ENCODE measurements around the gene IFFO2. TPM values are rescaled to one million over a fixed set of nuclear protein-coding genes. Genes with fewer than 3 reads are reported as not detected.
A peak's percentile ranks its signal among the peaks of the same experiment; 100 is the strongest.

IFFO2 gene
- total RNA-seq, 3 donors from 2014 or later, result 5.8 to 35.3 (median 34.4) TPM

DNA sequence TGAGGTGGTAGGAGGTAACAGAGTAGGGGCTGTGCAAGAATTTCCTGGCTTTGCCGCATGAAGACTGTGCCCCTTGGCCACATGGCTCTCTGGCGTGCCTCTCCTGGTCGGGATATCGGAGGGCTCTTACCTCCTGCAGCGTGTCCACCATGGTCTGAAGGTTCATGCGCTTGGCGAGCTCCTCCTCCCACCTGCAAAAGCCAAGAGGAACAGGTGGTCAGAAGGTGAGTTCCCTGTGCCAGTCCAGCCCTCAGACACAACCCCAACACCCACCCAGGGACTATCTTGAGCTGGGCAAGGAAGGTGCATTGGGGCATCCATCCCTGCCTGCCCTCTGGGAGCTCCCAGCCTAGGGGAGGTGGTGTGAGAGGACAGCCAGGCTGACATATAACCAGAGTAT lies 35.5 kb downstream of the IFFO2 start:
- DNase-seq (ENCODE audit: low spot score in 2 of 2), result no peak
- intact Hi-C loops (cut with DNase I; ENCODE audit: low total_unique reads), result no loop called here
- no peak overlapping the region for H3K27ac ChIP-seq
- H3K36me3 ChIP-seq, result no peaks in the 10 kb centered on the region
- no peak for TF ChIP-seq POLR2AphosphoS5 (IDR thresholded peaks at IDR 0.05)
- TF ChIP-seq POLR2A (IDR thresholded peaks at IDR 0.05), result no peak
- TF ChIP-seq, protein P1, sequence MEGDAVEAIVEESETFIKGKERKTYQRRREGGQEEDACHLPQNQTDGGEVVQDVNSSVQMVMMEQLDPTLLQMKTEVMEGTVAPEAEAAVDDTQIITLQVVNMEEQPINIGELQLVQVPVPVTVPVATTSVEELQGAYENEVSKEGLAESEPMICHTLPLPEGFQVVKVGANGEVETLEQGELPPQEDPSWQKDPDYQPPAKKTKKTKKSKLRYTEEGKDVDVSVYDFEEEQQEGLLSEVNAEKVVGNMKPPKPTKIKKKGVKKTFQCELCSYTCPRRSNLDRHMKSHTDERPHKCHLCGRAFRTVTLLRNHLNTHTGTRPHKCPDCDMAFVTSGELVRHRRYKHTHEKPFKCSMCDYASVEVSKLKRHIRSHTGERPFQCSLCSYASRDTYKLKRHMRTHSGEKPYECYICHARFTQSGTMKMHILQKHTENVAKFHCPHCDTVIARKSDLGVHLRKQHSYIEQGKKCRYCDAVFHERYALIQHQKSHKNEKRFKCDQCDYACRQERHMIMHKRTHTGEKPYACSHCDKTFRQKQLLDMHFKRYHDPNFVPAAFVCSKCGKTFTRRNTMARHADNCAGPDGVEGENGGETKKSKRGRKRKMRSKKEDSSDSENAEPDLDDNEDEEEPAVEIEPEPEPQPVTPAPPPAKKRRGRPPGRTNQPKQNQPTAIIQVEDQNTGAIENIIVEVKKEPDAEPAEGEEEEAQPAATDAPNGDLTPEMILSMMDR (IDR thresholded peaks at IDR 0.05), result no peak
- H3K4me1 ChIP-seq, result peaks cover 13 to 14% of the 10 kb centered on the region in 2 donors
- no peaks in the 10 kb centered on the region for H3K27me3 ChIP-seq
- H3K9me3 ChIP-seq, result no peaks in the 10 kb centered on the region
- no peak overlapping the region for H3K4me3 ChIP-seq

GRCh38 chr1:18919956-18920355 lies 36.5 kb downstream of the IFFO2 start:
- intact Hi-C loops (cut with DNase I; ENCODE audit: low total_unique reads), result no loop called here
- TF ChIP-seq, protein P1 (IDR thresholded peaks at IDR 0.05), result no peak
- TF ChIP-seq POLR2AphosphoS5 (IDR thresholded peaks at IDR 0.05), result no peak
- Histone ChIP-seq H3K27ac (no peak overlapping the region), H3K36me3 (no peaks in the 10 kb centered on the region), H3K4me1 (peaks cover 13 to 14% of the 10 kb centered on the region in 2 donors), H3K9me3 (no peaks in the 10 kb centered on the region), H3K4me3 (no peak overlapping the region), H3K27me3 (no peaks in the 10 kb centered on the region)
- DNase-seq (ENCODE audit: low spot score in 2 of 2), result no peak

DNA sequence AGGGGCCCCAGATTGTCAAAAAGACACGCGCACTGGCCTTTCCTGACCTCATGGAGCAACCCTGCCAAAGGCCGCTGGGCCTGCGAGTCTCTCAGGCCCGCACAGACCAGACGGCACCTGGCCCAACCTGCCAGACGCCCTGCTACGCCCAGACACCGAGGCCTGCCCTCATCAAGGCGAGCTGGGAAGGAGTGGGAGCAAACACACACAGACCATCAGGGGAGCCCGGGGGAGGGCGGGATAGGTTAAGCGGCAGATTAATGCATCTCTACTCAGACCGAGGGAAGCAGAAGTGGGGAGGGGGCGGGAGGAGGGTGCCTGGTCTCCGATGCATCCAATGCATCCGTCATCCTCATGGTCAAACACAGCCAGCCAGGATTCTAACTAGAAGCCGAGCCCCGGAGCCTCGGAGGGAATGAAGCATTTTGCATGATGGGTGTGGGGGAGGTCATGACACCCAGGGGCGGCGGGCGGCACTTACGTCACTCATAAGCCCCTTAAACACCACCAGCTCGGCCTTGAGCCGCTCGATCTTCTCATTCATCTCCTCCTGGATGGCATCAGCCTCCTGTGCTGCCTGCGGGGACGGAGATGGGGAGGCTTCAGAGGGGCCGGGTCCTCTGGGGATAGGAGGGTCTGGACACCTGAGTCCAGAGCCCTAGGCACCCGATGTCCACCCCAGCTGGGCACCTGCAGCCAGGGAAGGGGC lies 37.1 kb downstream of the IFFO2 start:
- H3K4me3 ChIP-seq, result no peak overlapping the region
- H3K4me1 ChIP-seq, result peaks cover 13 to 14% of the 10 kb centered on the region in 2 donors
- no peaks in the 10 kb centered on the region for H3K9me3 ChIP-seq
- intact Hi-C loops (cut with DNase I; ENCODE audit: low total_unique reads), result no loop called here
- no peaks in the 10 kb centered on the region for H3K36me3 ChIP-seq
- H3K27me3 ChIP-seq, result no peaks in the 10 kb centered on the region
- no peak for DNase-seq (ENCODE audit: low spot score in 2 of 2)
- H3K27ac ChIP-seq, result no peak overlapping the region
- TF ChIP-seq, protein P1 (IDR thresholded peaks at IDR 0.05), result no peak
- TF ChIP-seq POLR2A (IDR thresholded peaks at IDR 0.05) (no peak), POLR2AphosphoS5 (IDR thresholded peaks at IDR 0.05) (no peak)

GRCh38 chr1:18918417-18918816 lies 38.1 kb downstream of the IFFO2 start:
- H3K4me1 ChIP-seq, result peaks cover 7 to 15% of the 10 kb centered on the region in 2 donors
- H3K27ac ChIP-seq, result no peak overlapping the region
- H3K9me3 ChIP-seq, result no peaks in the 10 kb centered on the region
- TF ChIP-seq POLR2A (IDR thresholded peaks at IDR 0.05) (no peak), POLR2AphosphoS5 (IDR thresholded peaks at IDR 0.05) (no peak)
- TF ChIP-seq, protein P1 (IDR thresholded peaks at IDR 0.05), result no peak
- no peaks in the 10 kb centered on the region for H3K36me3 ChIP-seq
- no peak for DNase-seq (ENCODE audit: low spot score in 2 of 2)
- H3K27me3 ChIP-seq, result no peaks in the 10 kb centered on the region
- intact Hi-C loops (cut with DNase I; ENCODE audit: low total_unique reads), result no loop called here
- no peak overlapping the region for H3K4me3 ChIP-seq

DNA sequence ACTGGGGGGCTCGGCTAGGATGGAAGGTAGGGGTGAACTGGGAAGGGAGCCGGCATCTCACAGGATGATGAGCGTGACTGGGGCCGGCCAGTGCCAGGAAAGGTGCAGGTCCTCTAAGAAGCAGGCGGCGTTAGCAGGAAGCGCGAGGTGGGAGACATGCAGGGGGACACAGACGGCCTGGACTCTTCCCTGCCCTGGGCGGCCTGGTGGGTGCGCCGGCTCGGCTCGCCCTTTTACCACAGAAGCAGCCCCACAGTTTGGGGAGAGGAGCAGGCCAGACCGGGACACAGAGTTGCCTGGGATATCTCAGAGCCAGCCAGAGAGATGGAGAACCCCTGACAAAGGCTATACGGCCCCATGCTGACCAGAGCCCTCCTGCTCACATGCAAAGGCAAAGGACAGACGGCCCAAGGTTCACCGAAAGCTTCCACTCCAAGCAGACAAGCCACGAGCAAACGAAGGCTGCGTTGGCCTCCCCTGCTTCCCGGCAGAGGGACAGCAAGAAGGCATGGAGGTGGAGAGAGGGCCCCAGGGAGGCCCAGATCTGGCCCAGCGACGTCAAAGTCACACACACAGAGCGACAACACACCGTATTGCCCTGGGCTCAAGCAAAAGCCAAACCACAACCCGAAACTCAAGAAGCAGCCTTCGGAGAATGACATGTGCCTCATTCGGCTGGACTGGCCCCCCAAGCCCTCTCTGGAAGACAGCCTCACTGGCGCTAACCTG lies 39.2 kb downstream of the IFFO2 start:
- intact Hi-C loops (cut with DNase I; ENCODE audit: low total_unique reads), result no loop called here
- Histone ChIP-seq H3K27me3 (no peaks in the 10 kb centered on the region), H3K27ac (peak overlapping the region in 1 of 2 donors; percentile 12), H3K4me3 (no peak overlapping the region), H3K4me1 (peaks cover 0 to 9% of the 10 kb centered on the region in 2 donors), H3K36me3 (no peaks in the 10 kb centered on the region), H3K9me3 (no peaks in the 10 kb centered on the region)
- TF ChIP-seq POLR2AphosphoS5 (IDR thresholded peaks at IDR 0.05), result no peak
- TF ChIP-seq POLR2A (IDR thresholded peaks at IDR 0.05), result no peak
- TF ChIP-seq, protein P1 (IDR thresholded peaks at IDR 0.05), result no peak
- no peak for DNase-seq (ENCODE audit: low spot score in 2 of 2)
